ENCODE data around the gene PAX9. TPM values are rescaled to one million over a fixed set of nuclear protein-coding genes. Genes with fewer than 3 reads are reported as not detected.

Gene PAX9
- total and polyA plus RNA-seq, 9 of the 15 experiments (the other 6 are each of a cell fraction or from before 2014, with no cell fraction given), result 0.87 to 2.4 (median 1.3) TPM

DNA sequence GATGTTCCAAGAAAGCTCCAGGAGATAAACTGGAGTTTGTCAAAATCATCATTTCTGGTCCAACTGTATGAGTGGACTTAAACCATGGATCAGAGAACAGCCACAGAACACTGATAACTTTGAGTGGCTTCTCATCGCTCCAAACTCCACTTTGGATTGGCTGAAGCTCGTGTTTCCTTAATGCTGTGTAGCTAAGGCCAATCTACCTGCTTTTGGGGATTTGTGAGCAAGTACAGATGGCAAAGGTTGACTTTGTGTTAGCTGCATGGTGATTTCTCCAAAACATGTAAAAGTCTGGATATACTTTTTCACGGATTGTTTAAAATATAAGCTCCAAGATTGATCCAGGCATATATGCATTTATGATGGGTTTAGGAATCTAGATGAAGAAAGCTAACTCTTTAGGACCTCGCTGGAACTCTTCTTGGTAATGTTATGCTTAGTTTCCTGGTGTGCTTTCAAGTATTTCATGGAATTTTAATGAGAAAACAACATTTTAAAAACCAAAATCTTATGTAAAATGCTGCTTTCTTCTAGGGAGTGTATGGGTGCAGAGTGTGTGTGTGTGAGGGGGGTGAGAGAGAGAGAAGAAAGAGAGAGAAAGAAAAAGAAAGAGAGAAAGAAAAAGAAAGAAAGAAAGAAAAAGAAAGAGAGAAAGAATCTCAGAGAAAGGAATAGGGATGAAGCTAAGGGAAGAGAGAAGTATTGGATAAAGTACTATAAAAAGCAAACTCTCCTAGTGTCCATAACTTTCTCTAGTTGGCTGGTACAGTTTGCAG is 11.6 kb upstream of the PAX9 start:
- 0% methylated on average over 4 of the region's 4 CpGs for WGBS (ENCODE audit: insufficient coverage, low coverage, missing lambda C conversion rate)
- H3K79me2 ChIP-seq (ENCODE audit: control insufficient read depth, insufficient read depth, low read length), result no peaks in the 10 kb centered on the region
- no peaks in the 10 kb centered on the region for H3K9me3 ChIP-seq (replicated peaks; ENCODE audit: control insufficient read depth, insufficient read depth, low read depth, low read length)
- H3K4me2 ChIP-seq (ENCODE audit: insufficient read depth, low read length), result no peak overlapping the region
- TF ChIP-seq ZNF239 (CRISPR knock-in tag; IDR thresholded peaks at IDR 0.05), result no peak
- TF ChIP-seq SP2 (IDR thresholded peaks at IDR 0.05; ENCODE audit: extremely low read depth, low read depth, low read length, poor library complexity, severe bottlenecking), result no peak
- TF ChIP-seq ZNF766 (CRISPR knock-in tag; conservative IDR thresholded peaks at IDR 0.05), result no peak
- no peak for TF ChIP-seq KAT2B (IDR thresholded peaks at IDR 0.05; ENCODE audit: low read depth, low read length)
- TF ChIP-seq, protein P1, sequence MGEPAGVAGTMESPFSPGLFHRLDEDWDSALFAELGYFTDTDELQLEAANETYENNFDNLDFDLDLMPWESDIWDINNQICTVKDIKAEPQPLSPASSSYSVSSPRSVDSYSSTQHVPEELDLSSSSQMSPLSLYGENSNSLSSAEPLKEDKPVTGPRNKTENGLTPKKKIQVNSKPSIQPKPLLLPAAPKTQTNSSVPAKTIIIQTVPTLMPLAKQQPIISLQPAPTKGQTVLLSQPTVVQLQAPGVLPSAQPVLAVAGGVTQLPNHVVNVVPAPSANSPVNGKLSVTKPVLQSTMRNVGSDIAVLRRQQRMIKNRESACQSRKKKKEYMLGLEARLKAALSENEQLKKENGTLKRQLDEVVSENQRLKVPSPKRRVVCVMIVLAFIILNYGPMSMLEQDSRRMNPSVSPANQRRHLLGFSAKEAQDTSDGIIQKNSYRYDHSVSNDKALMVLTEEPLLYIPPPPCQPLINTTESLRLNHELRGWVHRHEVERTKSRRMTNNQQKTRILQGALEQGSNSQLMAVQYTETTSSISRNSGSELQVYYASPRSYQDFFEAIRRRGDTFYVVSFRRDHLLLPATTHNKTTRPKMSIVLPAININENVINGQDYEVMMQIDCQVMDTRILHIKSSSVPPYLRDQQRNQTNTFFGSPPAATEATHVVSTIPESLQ (CRISPR knock-in tag; IDR thresholded peaks at IDR 0.05), result no peak
- no peak for TF ChIP-seq SMAD4 (CRISPR knock-in tag; conservative IDR thresholded peaks at IDR 0.05)
- TF ChIP-seq FOXJ2 (tag; IDR thresholded peaks at IDR 0.05), result no peak
- no peak for TF ChIP-seq CAMTA2 (CRISPR knock-in tag; conservative IDR thresholded peaks at IDR 0.05)
- no peak for TF ChIP-seq RB1 (IDR thresholded peaks at IDR 0.05; ENCODE audit: low read depth)
- TF ChIP-seq FOS (IDR thresholded peaks at IDR 0.05; ENCODE audit: extremely low read depth, insufficient read length), result no peak
- no peaks in the 10 kb centered on the region for H4K20me1 ChIP-seq (replicated peaks; ENCODE audit: control insufficient read depth, insufficient read depth, low read length)
- ChIA-PET CTCF (ENCODE audit: low intra/inter-chr PET ratio) (interaction anchor here (1.1 kb wide), 1 partner anchor 500 kb away, joined by 4 read pairs; no protein-coding TSS in a partner anchor), POLR2A (interaction anchor here (1.1 kb wide), 1 partner anchor 547 kb away, joined by 3 read pairs; the partner anchor contains the start of gene MIPOL1)
- peaks cover 0 to 17% of the 10 kb centered on the region in 2 experiments; a peak in 2 of 5 replicates for H3K4me1 ChIP-seq (replicated peaks in 1 of 2; ENCODE audit: control insufficient read depth in 2 of 2, insufficient read depth in 2 of 2, low read length in 2 of 2)
- BruUV-seq (replicated peaks), result no TSS peak
- DNase-seq (ENCODE audit: extremely low read depth in 1 of 4, low spot score in 3 of 4) (no peak), FAIRE-seq (no peak), ATAC-seq (no peak)
- no peaks in the 10 kb centered on the region for H3K9me1 ChIP-seq (ENCODE audit: control insufficient read depth, insufficient read depth, low read length)
- no peak overlapping the region for H3K9ac ChIP-seq (ENCODE audit: insufficient read depth in 1 of 2, low read depth in 2 of 2, low read length in 2 of 2)
- peaks cover 0 to 10% of the 10 kb centered on the region in 2 experiments; a peak in 3 of 5 replicates for H3K27me3 ChIP-seq (ENCODE audit: control insufficient read depth in 2 of 2, insufficient read depth in 2 of 2, low read length in 2 of 2)
- H2AFZ ChIP-seq (ENCODE audit: low read depth, low read length), result no peak overlapping the region
- no peaks in the 10 kb centered on the region for H3K36me3 ChIP-seq (ENCODE audit: control insufficient read depth, insufficient read depth, low read length)
- intact Hi-C loops (cut with micrococcal nuclease) (loop anchor here (1.0 to 10.0 kb wide), 4 partner anchors 97 to 585 kb away; no protein-coding TSS in a partner anchor), in situ Hi-C loops (cut with MboI) (loop anchor here (25.0 kb wide), 1 partner anchor 487 kb away; no protein-coding TSS in a partner anchor)
- no peak overlapping the region for H3K27ac ChIP-seq (ENCODE audit: extremely low read depth, low read depth, low read length)
- no peak overlapping the region for H3K4me3 ChIP-seq

Data from K562 (cell line).